NCI-H2227 (cell line): ENCODE results near the gene SUFU.
A peak's percentile ranks its signal among the peaks of the same experiment; 100 is the strongest.
"Not testable (repeated sequence)": the region's sequence is repeated elsewhere in the genome, so short reads cannot be mapped to it uniquely, and the experiment has no call there.

Source experiments
- DNase-seq: peaks from one replicate; lab custom pipeline; 2025; ENCODE audit not compliant: unreplicated experiment; lab: John Stamatoyannopoulos, UW

SUFU gene

DNA sequence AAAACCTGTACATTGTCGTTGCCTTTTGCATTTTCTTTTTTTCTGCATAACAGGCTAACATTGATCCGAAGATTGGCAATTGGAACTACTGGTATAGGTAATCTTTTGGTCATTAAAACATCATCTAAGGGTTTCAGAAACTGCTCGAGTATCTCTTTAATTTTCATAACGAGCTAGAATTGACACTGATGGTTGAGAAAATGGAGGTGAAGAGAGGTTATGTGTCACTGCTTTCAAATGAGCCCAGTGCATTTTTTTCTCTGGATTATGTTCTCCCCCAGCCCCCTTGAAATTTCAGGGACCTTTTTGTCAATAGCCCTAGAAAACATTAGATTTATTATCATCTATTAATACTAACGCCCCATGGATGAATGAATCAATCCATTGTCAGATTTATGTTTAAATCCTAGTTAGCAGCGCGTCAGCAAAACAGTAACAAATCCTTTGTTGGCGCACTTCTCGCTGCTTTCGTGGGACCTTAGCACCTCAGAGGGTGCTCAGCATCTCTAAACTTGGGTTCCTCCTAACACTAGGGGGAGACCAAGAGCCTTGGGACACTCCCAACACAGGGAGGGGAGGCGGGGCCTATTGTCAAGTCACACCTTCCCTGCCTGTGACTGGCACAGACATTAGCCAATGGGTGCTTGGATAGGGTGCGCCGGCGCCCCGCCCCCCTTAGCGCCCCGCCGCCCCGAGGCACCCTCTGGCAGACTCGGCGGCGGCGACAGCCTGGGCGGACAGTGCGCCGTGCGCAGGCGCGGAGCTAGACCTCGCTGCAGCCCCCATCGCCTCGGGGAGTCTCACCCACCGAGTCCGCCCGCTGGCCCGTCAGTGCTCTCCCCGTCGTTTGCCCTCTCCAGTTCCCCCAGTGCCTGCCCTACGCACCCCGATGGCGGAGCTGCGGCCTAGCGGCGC is at the start of gene SUFU:
SUFU (plus strand) TSS at position 709 of the 915 bp plus-strand sequence; CDS start at position 890, 181 bp downstream.
- DNase-seq: peak; percentile 98

DNA sequence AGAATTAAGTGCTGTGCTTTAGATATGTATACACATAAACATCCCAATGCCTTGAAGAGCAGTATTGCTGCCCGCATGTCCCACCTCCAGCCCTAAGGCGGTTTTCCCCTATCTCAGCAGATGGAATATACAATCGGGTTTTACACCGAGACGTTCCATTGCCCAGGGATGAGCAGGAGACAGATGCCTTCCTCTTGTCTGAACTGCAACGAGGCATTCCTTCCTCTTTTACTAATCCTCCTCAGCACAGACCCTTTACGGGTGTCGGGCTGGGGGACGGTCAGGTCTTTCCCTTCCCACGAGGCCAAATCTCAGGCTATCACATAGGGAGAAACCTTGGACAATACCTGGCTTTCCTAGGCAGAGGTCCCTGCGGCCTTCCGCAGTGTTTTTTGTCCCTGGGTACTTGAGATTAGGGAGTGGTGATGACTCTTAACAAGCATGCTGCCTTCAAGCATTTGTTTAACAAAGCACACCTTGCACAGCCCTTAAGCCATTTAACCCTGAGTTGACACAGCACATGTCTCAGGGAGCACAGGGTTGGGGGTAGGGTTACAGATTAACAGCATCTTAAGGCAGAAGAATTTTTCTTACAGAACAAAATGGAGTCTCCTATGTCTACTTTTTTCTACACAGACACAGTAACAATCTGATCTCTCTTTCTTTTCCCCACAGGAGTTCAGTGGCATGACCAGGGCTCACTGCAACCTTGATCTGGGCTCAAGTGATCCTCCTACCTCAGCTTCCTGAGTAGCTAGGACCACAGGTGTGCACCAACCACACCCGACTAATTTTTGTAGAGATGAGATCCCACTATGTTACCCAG is 48.9 kb upstream of the SUFU start:
- DNase-seq: not testable (repeated sequence)

DNA sequence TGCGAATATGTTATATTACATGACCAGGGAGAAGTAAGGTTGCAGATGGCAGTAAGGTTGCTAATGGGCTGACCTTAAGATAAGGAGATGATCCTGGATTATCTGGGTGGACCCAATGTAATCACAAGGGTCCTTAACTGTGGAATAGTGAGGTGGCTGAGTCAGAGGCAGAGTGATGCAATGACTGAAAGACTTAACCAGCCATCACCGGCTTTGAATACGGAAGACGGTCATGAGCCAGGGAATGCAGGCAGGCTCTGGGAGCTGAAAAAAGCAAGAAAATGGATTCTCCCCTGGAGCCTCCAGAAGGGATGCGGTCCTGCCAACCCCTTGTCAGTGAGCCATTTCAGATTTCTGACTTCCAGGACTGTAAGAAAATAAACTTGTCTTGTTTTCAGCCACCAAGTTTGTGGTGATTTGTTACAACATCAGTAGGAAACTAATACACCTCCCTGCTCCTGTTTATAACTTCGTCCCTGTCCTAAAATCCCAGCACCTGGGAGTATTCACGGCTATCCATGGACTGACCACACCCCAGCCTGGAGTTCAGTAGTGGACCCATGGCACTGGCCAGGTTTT is 47.8 kb upstream of the SUFU start:
- DNase-seq: no peak

DNA sequence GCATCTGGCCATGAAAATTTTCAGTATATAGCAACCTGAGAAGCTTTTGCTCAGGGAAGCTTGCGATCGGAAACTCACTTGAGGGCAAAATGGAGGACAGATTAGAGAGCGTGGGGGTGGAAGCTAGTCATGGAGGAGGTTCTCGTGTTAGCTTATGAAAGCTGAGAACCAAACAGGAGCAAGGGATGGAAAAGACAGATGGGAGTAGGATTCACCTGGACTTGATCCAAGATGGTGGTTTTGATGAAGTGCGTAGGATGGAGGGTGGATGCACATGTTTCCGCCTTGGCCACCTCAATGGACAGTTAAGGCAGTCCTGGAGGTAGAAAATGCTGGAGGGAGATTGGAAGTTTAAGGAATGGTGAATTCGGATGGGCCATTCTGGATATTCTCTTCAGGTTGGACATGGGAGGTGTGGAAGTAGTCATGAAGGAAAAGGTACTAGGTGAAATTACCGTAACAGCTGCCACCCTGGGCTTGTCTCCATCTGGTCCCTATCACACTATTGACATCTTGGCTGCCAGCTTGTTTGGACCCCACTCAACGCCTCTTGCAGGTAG is 46.1 kb upstream of the SUFU start:
- no peak for DNase-seq

DNA sequence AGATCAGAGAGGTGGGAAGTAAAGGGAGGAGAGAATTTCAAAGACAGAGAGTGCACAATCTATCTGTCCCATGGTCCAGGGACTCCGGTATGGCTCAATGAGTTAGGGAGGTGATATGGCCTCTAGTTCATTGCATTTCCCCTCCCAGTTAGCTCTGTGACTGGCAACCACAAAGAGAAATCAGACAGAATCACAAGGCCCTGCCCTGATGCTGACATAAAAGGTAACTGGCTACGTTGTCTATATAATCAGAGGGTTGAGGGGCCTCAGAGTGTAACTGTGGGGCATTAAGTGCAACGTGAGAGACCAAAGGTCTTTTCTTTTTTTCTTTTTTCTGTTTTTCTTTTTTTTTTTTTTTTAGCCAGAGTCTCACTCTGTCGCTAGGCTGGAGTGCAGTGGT is 45.1 kb upstream of the SUFU start:
- no peak for DNase-seq

DNA sequence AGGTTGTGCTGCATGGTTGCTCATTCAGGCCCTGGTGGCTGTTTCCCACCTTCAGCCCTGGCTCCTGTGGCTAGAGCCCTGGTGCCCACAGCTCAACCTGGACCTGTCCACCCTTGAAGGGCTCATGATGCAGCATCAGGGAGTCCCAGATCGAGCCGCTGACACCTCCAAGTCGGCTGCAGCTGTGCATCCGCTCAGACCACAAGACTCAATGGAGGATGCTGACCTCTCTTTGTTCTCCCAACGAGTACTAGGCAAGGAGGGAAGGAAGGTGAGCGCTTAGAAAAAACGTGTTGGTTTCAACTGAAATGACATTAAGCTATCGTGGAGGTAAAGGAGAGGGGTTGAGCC is 43.0 kb upstream of the SUFU start:
- DNase-seq: no peak

DNA sequence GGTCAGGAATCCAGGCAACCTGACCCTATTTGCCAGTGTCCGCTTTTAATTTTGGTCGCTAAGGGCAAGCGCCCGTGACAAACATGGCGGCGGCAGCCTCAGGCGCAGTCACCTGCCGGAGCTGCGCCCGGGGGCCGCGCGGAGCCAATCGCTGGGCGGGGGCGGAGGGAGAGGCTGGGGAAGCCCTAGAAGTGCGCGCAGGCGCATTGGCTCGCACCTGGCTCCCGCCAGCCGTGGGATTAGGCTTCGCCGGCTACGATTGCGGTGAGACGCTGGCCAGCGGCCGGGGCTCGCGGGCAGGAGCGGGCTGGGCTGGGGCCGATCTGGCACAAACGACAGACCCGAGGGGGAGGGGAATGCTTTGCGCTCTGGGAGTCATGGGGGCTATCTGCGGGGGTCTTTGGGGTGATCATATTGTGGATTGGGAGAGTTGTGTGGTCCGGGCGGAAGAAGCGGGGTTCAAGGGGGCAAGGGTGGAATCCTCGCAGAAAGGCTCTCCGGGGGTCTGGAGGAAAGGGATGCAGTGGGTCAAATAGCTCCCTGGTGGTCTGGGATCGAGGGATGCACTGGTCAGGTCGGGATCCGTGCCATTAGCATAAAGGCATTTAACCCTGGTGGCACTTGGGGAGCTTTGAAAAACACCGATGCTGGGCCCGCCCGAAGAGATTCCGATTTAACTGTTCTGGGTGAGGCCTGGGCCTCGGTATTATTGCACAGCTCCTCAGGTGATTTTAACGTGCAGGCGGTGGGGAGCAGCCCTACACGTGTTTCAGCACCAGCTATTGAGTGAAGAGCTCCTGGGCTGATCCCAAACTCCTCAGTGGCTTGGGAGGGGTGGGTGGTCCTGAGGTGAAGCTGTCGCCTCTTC is 42.4 kb upstream of the SUFU start:
- DNase-seq: peak; percentile 94

DNA sequence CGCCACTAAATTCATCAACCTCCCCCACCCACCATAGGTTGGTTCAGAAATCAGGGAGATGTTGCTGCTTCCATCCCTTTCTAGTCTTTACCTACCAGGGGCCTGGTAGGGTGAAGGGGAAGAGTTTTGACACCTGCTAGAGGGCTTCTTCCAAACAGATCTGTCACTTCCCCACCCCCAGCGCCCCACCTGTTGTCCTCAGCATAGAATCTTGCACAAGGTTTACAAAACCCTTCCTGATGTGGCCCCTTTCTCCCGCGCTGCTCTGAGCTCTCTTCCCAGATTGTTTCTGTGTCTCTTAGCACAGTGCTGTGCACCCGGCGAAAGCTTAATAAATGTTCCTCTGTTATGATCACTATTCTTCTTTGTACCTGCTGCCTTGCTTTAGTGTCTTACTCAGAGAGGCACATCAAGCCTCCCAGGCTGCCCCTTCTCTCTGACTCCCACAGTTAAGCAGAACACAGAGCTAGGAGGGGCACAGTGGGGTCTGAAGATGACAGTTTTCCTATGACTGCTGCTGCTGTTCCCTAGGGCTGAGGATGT is 41.2 kb upstream of the SUFU start:
- DNase-seq: no peak

DNA sequence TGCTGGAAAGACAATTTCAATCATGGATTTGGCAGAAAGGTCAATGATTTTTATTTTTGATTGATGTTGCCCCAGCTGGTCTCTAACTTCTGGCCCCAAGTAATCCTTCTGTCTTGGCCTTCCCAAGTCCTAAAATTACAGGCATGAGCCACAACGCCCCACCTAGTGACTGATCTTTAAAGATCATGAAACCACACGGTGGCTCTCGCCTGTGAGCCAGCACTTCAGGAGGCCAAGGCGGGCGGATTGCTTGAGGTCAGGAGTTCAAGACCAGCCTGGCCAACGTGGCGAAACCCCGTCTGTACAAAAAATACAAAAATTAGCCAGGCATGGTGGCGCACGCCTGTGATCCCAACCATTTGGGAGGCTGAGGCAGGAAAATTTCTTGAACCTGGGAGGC is 39.8 kb upstream of the SUFU start:
- no peak for DNase-seq

DNA sequence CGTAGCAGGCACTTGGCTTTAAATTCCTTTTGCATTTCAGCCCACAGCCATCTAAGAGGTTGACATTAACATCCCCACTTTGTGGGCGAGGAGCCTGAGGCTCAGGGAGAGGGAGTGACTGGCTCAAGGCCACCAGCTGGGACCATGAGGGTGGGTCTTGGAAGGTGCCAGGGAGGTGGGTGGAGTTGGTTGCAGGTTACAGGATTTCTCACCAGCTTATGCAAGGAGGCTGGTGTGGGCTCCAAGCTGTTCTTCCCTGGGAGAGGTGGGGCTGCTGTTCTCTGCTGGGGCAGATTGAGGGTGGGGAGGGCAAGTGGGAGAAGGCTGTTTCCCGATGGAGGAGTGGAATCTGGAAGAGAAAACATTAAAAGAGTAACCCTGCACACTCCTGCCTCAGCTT is 38.3 kb upstream of the SUFU start:
- DNase-seq: no peak

DNA sequence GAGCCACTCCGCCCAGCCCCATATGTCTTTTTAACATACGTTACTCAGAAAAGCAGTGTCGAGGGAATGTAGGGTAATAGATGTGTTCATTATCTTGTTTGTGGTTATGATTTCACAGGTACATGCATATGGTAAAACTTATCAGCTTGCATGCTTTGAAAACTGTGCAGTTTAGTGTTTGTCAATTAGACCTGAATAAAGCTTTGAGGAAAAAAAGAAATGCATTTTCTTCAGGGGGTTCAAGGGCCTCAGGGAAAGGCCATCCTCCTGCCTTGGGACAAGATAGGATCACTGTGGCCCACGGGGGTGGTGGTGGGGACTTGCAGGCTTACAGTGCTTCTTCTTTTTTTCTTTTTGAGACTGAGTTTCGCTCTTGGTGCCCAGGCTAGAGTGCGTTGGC is 36.5 kb upstream of the SUFU start:
- DNase-seq: no peak

DNA sequence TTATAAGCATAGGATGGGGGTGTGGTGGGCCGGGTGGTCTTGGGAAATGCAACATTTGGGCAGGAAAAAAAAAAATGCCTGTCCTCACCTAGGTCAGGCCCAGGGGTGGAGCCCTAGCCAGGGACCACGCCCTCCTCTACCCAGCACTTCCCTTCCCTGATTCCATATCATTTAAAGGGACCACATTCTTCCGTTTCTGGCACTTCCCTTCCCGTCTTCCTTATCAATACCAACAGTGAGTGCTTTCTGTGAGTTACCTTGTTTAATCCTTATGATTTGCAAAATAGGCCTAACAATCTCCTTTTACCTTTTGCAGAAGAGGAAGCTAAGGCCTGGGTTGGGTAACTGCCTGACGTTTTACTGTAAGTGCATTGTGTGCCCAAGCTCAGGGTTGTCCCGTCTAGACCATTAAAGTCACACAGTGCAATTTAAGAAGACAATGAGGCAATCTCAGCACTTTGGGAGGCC is 35.8 kb upstream of the SUFU start:
- no peak for DNase-seq

DNA sequence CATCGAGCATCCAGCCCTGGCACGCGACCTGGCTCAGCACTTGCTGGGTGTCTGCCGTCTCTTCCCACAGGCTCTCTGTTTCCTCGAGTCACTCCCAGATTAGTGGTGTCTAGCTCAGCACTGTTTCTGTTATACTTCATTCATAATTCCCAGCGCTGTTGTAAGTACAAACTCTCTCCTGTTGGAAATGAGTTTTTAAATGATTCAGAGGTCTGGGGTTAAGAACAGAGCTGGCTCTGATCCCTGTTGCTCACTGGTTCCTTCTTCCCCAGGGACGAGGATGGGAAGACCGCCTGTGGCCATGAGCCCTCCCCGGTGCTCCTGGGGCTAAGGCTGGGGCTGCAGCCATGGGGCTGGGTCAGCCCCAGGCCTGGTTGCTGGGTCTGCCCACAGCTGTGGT is 35.1 kb upstream of the SUFU start:
- DNase-seq: no peak

DNA sequence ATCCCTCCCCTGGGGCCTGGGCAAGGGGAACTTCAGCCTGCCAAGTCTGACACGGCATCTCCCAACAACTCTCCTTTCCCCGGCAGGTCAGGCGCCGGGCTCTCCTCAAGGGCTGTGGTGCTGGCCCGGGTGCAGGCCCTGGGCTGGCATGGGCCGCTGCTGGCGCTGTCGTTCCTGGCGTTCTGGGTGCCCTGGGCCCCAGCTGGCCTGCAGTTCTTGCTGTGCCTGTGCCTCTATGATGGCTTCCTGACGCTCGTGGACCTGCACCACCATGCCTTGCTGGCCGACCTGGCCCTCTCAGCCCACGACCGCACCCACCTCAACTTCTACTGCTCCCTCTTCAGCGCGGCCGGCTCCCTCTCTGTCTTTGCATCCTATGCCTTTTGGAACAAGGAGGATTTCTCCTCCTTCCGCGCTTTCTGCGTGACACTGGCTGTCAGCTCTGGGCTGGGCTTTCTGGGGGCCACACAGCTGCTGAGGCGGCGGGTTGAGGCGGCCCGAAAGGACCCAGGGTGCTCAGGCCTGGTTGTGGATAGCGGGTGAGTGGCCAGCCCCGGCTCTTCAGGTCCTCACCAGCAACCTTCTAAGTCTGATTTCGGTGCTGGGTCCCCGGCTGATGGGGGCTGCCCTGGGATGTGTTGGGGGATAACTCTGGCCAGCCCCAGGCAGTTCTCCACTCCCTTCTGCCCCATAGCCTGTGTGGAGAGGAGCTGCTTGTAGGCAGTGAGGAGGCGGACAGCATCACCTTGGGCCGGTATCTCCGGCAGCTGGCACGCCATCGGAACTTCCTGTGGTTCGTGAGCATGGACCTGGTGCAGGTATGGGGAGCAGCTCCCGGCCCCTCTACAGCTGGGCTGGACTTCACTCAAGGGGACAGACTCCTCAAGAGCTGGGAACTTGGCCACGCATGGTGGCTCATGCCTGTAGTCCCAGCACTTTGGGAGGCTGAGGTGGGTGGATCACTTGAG is 32.9 kb upstream of the SUFU start:
- DNase-seq: no peak

DNA sequence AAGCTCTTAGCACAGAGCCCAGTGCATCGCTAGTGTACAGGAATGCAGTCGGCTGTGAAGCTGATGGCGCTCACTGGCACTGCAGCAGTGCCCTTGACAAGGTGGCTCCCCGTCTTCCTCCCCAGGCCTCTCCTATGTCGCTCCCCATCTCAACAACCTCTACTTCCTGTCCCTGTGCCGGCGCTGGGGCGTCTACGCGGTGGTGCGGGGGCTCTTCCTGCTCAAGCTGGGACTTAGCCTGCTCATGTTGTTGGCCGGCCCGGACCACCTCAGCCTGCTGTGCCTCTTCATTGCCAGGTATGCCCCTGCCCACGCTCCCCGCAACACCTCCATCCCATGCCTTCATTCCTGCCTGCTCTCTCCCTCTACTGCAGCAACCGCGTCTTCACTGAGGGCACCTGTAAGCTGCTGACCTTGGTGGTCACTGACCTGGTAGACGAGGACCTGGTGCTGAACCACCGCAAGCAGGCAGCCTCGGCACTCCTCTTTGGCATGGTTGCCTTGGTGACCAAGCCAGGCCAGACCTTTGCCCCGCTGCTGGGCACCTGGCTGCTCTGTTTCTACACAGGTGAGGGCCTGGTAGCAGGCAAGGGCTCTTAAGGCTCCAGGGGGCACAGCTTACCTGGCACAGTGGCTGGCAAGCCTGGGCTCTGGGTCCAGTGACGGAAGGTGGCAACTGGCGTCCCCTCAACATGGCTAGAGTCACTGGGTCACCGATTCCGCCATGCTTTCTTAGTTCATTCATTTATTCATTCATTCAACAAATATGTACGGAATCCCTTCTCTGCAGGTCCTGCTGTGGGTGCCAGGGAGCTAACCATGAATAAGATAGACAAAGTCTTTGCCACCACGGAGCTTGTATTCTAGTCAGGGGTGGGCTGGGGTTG is 30.1 kb upstream of the SUFU start:
- no peak for DNase-seq

DNA sequence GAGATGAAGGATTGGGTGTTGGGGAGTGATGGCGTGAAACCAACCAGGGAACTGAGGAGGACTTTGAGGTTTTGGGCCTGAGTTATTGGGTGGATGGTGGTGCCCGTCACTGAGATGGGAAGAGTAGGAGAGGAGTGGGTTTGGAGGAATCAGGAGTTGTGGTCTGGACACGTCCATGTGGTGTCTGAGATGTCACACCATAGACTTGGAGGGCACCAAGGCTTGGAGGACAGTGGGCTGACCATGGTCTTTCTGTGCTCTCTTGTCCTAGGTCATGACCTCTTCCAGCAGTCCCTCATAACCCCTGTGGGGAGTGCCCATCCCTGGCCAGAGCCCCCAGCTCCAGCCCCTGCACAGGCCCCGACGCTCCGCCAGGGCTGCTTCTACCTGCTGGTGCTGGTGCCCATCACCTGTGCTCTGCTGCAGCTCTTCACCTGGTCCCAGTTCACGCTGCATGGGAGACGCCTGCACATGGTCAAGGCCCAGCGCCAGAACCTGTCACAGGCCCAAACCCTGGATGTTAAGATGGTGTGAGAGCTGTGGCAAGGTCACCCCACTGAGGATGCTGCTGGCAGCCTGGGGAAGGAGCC is 28.2 kb upstream of the SUFU start:
- DNase-seq: no peak

DNA sequence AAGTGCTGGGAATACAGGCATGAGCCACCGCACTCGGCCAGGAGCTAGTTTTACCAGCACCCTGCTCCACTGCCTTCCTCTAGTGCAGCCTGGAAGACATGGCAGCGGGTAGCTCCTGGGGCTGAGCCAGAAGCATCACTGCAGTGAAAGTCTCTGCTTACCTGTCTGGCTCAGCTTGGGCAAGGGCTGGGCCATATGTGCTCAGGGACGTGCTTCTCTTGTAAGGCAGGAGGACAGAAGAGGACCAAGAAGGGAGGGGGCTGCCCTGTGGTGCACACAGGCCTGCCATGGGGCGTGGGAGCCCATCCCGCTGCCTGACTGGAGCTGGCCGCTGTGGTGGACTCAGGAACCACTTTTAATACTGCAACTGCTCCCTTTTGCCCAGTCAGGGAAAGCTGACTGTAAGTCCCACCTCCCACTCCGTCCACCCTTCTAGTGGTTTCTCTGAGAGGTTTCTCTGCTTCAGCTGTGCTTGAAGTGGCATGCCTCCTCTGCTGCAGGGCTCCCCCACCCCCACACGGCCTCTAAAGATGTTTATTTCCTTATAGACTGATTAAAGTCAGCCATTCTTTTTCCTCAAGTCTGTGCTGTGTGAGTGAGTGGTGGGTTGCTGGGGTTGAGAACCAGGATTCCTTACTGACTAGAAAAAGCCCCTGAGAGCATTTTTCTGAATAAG is 27.2 kb upstream of the SUFU start:
- no peak for DNase-seq
